UCSD-AML1 (cell line): ENCODE data around the gene MYF6.
A peak's percentile ranks its signal among the peaks of the same experiment; 100 is the strongest.
"Not testable (repeated sequence)": the region's sequence is repeated elsewhere in the genome, so short reads cannot be mapped to it uniquely, and the experiment has no call there.

Experiments used
- DNase-seq: peaks from one replicate; lab custom pipeline; 2025; ENCODE audit not compliant: unreplicated experiment; lab: John Stamatoyannopoulos, UW

MYF6 gene

DNA sequence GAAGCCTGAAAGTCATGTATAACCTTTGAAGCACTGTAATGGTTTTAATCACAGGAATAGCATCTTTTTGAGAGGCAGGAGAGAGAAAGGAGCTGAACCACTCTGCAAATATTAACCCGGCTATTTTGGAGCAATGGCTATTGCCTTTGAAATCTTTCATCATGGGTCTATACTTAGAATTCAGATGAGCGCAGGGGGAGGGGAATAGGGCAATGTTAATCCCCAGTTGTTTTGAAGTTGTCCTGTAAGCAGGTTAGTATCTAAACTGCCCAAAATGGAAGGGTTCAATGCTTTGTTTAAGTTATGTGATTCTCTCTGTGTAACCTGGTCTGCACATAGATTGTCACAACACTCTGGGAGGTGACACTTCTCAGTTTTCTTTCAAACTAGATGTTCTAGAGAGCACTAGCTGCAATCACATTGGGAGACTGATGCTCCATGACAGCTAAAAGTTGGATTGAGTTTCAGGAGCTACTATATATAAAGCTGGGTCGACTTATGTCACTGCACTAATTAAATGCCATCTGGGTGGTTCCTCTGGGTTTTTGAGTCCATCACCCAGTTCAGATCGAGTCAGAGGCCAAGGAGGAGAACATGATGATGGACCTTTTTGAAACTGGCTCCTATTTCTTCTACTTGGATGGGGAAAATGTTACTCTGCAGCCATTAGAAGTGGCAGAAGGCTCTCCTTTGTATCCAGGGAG is at the start of gene MYF6:
Gene MYF6 (plus strand): TSS at position 509 of the 704 bp plus-strand sequence. CDS start 86 bp downstream, at position 595.
- DNase-seq = no peak

DNA sequence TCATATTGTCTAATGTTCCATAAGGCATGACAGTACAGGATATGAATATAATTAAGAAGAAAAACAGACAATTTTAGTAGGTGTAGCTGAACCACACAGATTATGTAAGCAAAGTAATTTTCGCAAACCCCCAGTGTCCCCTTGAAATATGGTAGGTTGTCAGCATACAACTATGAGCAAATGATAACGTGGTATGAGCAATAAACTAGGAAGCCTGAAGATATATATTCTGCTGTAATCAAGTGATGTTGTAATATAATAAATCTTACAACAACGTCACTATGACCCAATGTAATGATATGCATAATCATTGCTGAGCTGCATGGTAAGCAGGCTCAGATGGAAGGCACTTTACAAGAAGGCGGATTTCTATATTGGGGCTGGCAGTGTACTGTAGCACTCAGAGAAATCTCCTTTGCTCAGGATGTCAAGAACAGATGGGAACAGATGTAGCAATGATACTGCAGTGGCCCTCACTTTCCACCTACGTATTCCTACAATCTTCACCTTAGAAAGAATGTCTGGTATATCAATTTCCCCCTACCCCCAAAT is 47.8 kb upstream of the MYF6 start:
- DNase-seq = no peak

DNA sequence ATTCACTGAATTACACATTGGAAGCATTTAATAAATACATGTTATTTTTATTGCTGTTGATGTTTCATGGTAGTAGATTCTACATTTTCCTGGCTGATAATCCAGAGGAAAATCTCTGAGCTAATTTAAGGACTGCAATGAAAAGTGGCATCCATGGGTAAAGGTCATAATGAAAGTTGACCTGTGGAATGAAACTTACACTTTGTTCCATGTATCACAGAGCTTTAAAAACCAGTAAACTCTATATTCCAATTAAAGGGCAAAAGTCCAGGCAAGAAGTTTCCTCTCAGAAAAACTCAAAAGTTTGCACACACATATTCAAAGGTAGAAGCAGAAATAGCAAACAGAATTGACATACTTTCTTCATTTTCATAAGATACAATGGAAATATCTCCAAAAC is 44.8 kb upstream of the MYF6 start:
- DNase-seq = no peak

DNA sequence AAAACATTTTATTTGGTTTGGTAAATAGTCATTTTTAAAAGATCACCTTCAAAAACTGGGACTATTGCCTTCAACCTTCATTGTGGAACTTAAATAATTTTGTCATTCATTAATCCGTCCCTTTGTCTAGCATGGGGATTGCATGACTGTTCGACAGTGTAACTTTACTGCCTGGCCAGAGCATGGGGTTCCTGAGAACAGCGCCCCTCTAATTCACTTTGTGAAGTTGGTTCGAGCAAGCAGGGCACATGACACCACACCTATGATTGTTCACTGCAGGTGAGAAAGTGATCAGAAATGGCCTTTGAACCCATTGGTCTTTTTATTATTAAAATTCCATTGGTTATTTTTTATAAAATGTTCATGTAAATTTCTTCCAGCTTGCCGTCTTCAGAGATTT is 37.2 kb upstream of the MYF6 start:
- DNase-seq = no peak

DNA sequence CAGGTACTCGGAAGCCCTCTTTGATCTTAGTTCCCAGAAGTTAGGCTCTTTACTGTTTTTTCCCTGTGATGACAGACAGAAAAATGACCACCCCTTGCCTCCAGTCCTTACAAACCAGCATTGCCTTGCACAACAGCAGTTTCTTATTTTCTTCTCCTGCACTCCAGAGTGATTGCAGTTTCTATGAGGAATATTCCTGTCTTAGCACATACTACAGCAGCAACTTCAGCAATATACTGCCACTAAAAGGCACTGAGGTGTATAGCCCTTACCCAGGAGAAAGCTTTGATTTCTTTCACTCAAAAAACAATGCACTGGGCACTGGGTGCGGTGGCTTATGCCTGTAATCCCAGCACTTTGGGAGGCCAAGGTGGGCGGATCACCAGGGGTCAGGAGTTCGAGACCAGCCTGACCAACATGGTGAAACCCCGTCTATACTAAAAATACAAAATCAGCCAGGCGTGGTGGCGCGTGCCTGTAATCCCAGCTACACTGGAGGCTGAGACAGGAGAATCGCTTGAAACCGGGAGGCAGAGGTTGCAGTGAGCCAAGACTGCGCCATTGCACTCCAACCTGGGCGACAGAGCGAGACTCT is 31.3 kb upstream of the MYF6 start:
- not testable (repeated sequence) for DNase-seq

DNA sequence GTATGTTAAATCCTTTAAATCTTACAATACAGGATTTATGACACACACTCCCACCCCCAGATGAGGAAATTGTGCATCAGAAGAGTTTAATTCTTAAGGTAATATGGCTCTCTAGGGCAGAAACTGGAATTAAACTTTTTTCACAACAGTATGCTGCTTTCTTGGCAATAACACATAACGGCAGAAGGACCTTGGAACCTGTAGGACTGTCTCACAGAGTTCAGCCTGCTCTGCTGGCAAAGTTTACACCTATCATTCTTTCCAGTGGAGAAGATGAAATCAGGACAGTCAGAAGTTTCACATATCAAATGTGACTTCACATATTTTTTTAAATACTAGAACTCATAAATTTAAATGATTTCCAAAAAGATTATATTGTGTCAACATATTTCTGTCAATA is 30.6 kb upstream of the MYF6 start:
- DNase-seq = no peak

DNA sequence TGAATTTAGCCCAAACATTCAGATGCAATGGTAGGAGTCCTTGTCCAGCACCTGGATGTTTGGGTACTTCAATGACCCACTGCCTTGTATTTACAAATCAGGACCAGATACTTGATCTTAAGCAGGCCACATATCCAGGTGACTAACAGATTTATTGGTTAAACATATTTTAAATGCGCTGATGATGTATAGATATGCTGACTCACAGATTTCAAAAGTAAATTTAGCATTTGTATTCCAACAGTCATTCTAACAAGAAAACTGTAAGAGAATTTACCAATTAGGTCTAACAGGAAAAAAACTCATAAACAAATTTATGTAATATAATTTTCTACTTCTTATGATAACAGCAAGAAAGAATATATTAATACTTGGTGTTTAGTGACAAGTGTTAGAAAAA is 29.4 kb upstream of the MYF6 start:
- DNase-seq = no peak

DNA sequence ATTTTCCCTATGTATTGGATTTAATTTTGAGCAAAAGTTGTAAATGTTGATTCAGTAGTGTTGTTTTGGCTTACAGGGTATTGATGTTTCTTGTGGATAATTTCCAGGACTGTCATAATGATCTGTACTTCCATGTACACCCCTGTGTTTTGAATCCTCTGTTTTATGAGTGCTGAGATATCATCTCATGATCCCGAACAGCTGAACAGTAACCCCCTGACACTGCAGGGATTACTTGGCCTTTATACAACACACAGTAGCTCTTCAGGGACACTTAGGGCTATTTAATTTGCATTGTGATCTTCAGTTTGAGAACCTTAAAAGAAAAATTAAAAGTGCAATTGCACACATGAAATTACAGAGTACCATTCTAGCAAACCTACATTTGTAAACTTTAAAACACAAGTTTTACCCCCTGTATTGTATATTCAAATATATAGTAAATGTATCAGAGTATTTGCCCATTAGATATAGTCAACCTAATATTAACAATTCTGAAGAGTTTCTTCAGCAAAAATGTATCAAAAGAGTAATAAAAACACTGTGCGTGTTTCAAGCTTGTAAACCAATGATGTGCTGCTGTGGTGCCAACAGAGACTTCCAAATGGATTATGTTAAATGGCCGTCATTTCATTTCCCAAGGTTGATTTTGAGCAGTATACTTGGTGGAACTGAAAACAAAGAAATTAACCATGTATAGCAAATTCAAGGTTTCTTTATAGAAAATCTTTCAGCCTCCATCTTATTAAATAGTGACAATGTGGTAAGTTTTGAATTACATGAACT is 27.9 kb upstream of the MYF6 start:
- no peak for DNase-seq

DNA sequence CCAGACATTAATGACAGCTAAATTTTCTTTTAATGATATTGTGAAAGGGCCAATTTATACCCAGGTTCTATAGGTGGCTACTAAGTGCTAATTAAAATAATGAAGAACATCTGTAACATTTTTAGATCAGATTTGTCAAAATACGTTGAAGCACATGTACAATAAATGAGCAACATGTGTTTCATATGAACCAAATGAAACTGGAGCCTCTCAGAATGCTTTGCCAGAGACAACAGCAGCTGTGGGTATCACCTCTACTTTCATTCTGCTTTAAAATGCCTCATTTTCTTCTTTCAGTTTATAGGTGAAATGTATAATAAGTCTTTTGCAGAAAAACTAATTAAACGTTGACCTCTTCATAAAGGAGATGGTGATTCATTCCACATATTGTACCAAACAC is 26.1 kb upstream of the MYF6 start:
- DNase-seq = no peak

DNA sequence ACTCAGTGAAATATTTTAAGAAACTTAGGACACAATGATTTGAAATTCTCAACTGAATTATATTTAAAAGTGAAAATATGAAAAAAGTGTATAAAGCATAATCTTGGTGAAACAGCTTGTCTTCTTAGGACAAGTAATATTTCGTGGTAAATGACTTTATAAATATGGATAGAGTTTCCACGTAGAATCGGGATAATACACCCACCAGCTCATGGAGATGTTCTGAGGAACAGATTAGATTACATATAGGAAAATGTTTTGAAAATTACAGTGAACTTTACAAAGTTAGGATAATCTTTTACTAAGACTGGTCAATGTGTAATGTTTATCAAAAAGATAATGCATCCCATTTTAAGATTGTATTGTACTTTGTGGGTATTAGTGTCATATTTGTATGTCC is 25.6 kb upstream of the MYF6 start:
- DNase-seq = no peak

DNA sequence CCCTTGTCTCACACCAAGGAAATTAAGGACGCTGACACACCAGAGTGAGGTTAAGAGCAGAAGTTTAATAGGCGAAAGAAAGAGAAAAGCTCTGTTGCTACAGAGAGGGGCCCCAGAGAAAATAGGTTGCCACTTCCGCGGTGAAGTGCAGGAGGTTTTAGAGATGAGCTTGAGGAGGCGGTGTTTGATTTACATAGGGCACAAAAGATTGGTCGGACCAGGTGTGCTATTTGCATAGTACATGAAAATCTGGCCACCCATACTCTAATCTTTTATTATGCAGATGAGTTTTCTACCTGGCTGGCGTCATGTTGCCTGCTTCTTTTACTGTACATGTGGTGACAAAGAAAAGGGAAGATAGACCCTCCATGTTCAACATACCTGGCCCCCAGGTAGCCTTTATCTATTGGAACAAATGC is 23.3 kb upstream of the MYF6 start:
- no peak for DNase-seq

DNA sequence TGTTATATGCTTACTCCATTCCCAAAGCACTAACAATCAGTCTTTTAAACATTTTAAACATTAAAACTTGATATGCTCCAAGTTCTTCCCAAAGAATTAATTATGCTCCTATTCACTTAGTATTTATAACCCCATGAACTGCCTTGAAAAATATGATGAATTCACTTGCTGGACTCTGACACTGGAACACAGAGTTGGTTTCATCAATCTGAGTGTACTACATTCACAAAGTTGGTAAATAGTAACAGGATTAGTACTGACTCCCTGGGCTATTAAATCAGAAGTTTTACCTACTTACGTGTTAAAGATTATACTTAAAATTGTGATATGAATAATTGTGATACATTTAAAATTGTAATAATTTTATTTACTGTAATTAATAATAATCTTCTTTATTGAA is 17.3 kb upstream of the MYF6 start:
- DNase-seq = no peak

DNA sequence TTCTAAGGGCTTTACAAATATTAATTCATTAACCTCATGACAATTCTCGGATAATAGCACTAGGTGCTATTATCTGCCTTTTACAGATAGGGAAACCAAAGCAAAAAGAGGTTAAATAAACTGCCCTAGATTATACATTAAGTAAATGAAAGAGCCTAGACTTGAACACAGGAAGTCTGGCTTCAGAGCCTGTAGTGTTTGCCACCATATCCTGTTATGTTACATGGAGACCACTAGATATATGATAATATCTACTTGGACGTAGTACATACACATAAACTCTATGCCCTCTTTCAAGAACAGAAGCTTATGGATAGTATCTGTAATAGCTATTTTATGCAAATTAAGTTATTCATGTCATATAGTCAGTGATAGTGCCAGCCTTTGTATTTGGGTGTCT is 16.9 kb upstream of the MYF6 start:
- DNase-seq = no peak

DNA sequence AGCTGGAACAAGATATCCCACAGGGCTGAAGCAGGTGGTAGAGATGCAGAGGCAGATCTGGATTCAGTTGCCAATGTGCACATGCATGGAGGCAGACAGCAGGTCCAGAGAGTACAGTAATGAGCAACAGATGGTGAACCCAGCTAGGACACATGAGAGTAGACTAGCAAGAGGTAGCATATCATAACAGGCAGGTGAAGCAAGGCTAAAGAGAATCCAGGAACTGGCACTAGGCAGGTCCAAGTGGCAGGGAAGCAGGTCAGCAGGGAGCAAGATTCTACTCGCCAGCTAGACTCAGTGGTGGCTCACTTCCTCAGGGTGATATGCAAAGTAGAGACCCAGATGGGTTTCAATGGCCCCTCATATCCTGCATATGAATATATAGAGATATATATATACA is 15.3 kb upstream of the MYF6 start:
- DNase-seq = peak; percentile 2

DNA sequence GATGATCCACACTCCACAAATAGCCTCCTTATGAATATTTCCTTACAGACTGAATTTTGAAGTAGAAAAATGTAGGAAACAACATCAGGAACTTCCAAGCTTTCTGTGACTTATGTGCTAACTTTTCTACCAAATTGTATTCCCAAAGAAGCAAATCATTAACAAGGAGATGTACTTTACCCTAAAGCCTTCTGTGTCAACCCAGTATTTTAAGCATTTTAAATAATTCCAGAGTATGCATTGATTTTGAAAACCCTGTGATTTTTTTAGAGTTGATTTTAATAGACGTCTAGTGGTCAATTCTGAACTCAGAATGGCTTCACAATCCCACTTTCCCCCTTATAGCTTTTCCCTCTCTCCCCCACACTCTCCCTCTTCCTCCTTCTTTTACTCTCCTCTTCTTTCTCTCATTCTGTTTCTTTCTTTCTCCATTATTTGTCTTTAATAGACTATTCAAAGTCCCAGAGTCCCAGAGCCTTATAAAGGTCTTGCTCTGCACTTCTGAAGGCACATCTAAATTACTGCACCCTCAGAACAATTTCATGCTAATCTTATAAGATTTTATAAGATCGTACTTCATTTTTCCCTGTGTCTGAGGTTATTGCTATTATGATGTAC is 10.1 kb upstream of the MYF6 start:
- DNase-seq = no peak

DNA sequence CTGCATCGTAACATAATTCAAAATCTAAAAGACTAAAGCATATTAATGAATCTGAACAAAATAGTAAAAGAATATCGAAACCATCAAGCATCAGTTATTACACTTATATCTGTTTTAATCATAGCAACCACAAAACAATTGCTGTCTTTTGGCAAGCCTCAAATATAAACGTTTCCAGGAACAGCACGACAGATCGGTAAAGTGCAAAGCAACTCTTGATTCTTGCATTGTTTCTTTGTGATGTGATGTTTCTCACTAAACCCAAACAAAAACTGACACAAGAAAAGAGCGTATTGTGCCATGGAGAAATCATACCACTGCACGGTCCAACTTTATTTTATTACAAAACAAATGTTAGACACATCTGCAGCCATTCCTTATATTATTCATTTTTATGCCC is 9.2 kb upstream of the MYF6 start:
- DNase-seq = no peak

DNA sequence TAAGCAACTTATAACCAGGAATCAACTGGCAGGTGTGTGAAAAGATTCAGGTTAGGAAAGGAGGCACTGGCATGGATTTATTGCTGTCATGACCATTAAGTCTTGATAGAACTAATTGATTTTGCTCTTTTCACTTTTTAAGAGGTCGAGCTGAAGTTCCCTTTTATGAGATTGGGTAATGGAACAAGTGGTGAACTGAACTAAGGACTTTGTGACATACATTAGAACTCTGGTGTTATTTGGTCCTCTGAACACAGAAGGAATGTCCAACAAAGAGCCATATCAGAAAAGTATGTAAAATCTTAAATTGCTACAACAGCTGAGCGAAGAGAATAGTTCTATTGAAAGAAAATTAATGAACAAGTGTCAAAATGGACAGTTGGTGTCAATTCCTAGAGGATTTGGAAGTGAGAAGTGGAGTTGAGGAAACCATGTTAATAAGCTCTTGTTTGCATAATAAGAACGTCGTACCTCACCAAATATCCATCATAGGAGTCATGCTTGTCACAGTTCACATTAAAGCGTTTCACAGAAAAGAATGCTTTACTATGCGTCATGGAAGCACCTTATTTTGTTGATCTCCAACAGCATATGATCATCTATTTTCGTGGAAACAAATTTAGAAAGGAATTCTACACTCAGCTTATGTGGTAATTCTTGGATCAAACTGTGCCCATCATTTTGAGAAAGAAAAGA is 8.4 kb upstream of the MYF6 start:
- DNase-seq = no peak

DNA sequence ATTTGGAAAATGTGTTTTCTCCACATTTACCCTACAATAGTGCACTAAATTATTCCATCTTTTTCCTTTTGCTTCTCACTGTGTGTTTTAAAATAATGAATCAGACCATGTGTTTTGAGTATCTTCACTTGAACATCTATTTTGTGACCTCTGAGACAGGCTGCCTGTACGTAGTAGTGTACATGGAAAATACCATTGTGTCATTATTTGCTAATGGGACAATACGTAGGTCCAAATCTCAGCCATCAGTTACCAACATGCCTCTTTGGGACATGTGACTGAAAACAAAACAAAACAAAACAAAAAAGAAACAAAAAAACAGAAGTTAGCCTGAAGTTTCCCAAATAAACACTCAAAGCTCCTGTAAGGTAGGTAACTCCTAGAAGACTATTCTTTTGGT is 7.1 kb upstream of the MYF6 start:
- no peak for DNase-seq

DNA sequence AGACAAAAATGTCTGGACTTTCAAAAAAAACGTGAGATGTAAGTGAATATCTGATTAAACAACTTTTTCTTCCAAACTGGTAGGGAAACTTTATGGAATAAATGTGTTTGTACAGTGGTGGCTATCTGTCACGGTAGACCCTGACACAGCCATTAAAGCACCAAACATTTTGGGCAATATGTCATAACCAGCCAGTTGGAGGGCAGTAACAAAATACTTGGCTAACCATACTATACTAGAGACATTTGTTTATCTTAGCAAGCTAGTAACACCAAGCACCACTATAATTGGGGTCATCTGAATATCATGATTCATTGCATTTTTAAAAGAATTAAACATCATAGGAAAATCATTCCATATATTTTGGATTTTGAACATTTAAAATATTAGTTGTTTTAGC is 6.0 kb upstream of the MYF6 start:
- DNase-seq = no peak

DNA sequence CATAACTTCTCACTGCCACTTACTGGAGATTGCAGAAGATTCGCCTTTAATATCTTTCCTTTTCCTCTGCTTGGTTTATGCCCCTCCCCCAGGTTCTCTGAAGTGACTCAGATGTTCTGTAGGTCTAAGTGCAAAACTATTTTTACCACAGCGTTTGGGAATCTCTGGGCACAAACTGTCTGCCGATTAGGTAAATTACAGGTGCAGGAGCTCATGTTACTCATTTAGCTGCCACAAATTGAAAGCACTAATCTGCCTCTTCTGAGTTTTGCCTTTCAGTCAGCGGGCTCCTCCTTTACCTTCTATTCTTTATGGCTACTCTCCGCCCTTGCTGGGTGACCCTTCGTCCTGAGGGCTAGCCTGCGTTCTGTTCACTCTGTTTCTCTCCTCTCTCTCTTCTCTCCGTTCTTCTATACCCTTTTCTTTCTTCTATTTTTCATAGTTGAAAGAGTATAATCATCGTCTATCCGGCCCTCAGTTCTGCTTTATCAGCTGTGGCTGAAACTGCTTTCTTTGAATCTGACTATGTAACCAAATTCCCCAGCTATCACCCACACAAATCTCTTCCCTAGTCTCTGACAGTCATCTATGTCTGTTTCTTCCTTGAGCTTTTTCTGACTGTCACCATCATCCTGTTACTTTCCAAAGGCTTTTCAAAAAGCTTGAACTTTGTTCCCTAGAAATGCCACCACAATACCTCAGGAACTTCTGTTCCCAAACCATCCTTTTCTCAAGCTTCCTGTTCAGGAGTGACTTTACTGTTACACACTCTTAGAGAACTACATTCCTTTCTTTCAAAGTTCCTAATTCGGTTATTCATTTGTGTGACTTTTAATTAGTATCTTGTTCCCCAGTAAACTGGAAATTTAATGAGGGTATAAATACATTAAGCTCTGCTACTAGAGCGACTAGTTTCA is 4.3 kb upstream of the MYF6 start:
- DNase-seq = no peak
